Astrocyte (in vitro differentiated cells and primary cell): ENCODE measurements around the gene ENPP6. TPM values are rescaled to one million over a fixed set of nuclear protein-coding genes. Genes with fewer than 3 reads are reported as not detected.

ENCODE experiments used
- DNase-seq: peaks from one replicate; pipeline ENCODE4 v3.0.0-alpha.2; 2010; ENCODE audit warnings: low read depth
- FAIRE-seq: peaks from 2 replicates; lab custom pipeline; 2011; peaks lifted over from hg19 to GRCh38; lab: Jason Lieb, UNC
- H2AFZ ChIP-seq: 2 replicates; pipeline ENCODE4 v1.6.0; 2012; ENCODE audit warnings: low read depth, low read length, inconsistent platforms
- H3K27ac ChIP-seq: 2 replicates; pipeline ENCODE4 v1.5.1; 2011; ENCODE audit warnings: low read depth, low read length, inconsistent platforms
- H3K27me3 ChIP-seq: 2 replicates; pipeline ENCODE4 v1.6.0; 2011; ENCODE audit warnings: low read length, inconsistent platforms; ENCODE audit not compliant: insufficient read depth
- H3K36me3 ChIP-seq: 2 replicates; pipeline ENCODE4 v1.5.1; 2011; ENCODE audit warnings: low read length, inconsistent platforms; ENCODE audit not compliant: insufficient read depth
- H3K4me1 ChIP-seq: 2 replicates; pipeline ENCODE4 v1.5.1; 2011; ENCODE audit warnings: low read length, inconsistent platforms; ENCODE audit not compliant: insufficient read depth
- H3K4me2 ChIP-seq: 2 replicates; pipeline ENCODE4 v1.6.0; 2012; ENCODE audit warnings: low read length, inconsistent platforms
- H3K4me3 ChIP-seq: 2 replicates; pipeline ENCODE4 v1.5.1; 2011; ENCODE audit warnings: low read depth, mild to moderate bottlenecking, low read length, inconsistent platforms; ENCODE audit not compliant: insufficient read depth
- H3K79me2 ChIP-seq: 2 replicates; pipeline ENCODE4 v1.6.0; 2012; ENCODE audit warnings: mild to moderate bottlenecking, low read length, inconsistent platforms; ENCODE audit not compliant: insufficient read depth
- H3K9ac ChIP-seq: 2 replicates; pipeline ENCODE4 v1.6.0; 2012; ENCODE audit warnings: mild to moderate bottlenecking, low read length, inconsistent platforms
- H3K9me3 ChIP-seq: 2 replicates; pipeline ENCODE4 v1.5.1; 2012; ENCODE audit warnings: low read depth, mild to moderate bottlenecking, low read length, inconsistent platforms; ENCODE audit not compliant: insufficient read depth
- H4K20me1 ChIP-seq: 2 replicates; pipeline ENCODE4 v1.6.0; 2012; ENCODE audit warnings: low read length, inconsistent platforms; ENCODE audit not compliant: insufficient read depth
- H3K27ac Mint-ChIP-seq: one replicate; pipeline ENCODE4 v1.8.0; 2021; ENCODE audit warnings: mild to moderate bottlenecking, mixed read lengths; ENCODE audit not compliant: unreplicated experiment
- H3K27me3 Mint-ChIP-seq: one replicate; pipeline ENCODE4 v1.8.0; 2021; ENCODE audit warnings: low read depth, mixed read lengths; ENCODE audit not compliant: unreplicated experiment
- H3K36me3 Mint-ChIP-seq: one replicate; pipeline ENCODE4 v1.8.0; 2021; ENCODE audit warnings: low read depth, mixed read lengths; ENCODE audit not compliant: unreplicated experiment
- H3K4me1 Mint-ChIP-seq: one replicate; pipeline ENCODE4 v1.8.0; 2021; ENCODE audit warnings: low read depth, mixed read lengths; ENCODE audit not compliant: unreplicated experiment
- H3K4me3 Mint-ChIP-seq: one replicate; pipeline ENCODE4 v1.8.0; 2021; ENCODE audit warnings: mild to moderate bottlenecking, moderate library complexity, mixed read lengths; ENCODE audit not compliant: unreplicated experiment
- H3K9me3 Mint-ChIP-seq: one replicate; pipeline ENCODE4 v1.8.0; 2021; ENCODE audit warnings: mild to moderate bottlenecking, mixed read lengths; ENCODE audit not compliant: unreplicated experiment
- EZH2 ChIP-seq: IDR thresholded peaks from 2 replicates; pipeline ENCODE4 v1.6.1; 2012; ENCODE audit warnings: mild to moderate bottlenecking, low read length, inconsistent platforms; ENCODE audit not compliant: insufficient read depth
- total RNA-seq: library from RNA; stranded (reverse); gene quantifications from 2 replicates; pipeline ENCODE4 v1.2.1, GENCODE V29; 2021
- TF ChIP-seq, protein P1 (sequence below): IDR thresholded peaks from 2 replicates; pipeline ENCODE4 v1.5.1; 2011; ENCODE audit warnings: low read depth, mild to moderate bottlenecking, inconsistent platforms, low read length, moderate library complexity; ENCODE audit not compliant: insufficient read depth

ENPP6 gene
- total RNA-seq, 1 donor from 2014 or later: 0.50 TPM

DNA sequence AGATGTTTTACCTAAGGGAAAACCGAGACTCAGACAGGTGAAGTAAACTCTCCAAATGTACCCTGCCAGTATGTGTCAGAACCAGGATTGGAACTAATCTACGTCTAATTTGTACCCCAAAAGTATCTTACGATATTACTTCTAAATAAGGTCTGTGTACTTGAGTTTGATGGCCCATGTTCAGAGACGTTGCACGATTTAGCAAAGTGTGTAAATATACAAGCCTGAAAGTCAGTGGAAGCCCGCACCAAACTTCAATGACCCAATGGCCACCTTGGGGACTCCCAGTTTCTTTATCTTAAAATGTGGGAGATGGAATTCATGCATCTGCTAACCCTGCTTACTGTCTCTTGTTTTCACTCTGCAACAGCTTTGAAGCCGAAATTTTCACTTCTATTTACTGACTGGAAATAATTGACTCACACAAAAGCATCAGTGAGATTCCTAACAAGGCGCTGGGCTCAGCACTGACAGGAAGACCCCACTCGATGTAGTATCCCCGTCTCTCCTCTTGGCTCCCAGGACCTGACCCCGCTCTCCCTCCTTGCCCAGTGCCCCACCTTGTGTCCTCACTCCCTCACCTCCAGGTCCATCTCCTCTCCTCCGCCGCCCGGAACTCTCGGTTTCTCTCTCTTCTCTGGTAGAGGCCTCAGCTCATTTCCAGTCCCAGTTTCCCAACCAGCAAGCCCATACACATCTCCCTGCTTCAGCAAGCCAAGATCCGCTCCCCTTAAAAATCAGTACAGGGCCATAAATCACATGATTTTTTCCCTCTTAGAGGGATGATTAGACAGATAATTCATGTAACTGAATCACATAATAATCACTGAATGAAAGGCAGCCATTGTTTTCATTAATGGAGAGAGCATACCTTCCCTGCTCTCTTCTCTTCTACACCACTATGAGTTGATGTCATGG, 42.8 kb downstream of the ENPP6 start:
- no peak overlapping the region for H3K27ac Mint-ChIP-seq
- TF ChIP-seq, protein P1, sequence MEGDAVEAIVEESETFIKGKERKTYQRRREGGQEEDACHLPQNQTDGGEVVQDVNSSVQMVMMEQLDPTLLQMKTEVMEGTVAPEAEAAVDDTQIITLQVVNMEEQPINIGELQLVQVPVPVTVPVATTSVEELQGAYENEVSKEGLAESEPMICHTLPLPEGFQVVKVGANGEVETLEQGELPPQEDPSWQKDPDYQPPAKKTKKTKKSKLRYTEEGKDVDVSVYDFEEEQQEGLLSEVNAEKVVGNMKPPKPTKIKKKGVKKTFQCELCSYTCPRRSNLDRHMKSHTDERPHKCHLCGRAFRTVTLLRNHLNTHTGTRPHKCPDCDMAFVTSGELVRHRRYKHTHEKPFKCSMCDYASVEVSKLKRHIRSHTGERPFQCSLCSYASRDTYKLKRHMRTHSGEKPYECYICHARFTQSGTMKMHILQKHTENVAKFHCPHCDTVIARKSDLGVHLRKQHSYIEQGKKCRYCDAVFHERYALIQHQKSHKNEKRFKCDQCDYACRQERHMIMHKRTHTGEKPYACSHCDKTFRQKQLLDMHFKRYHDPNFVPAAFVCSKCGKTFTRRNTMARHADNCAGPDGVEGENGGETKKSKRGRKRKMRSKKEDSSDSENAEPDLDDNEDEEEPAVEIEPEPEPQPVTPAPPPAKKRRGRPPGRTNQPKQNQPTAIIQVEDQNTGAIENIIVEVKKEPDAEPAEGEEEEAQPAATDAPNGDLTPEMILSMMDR: no peak
- no peak for TF ChIP-seq EZH2
- H3K27me3 Mint-ChIP-seq: peaks cover 6% of the 10 kb centered on the region
- Histone ChIP-seq H3K27ac (no peak overlapping the region), H3K4me1 (no peaks in the 10 kb centered on the region), H3K9ac (no peak overlapping the region), H4K20me1 (no peaks in the 10 kb centered on the region), H3K79me2 (no peaks in the 10 kb centered on the region), H2AFZ (no peak overlapping the region), H3K4me2 (no peak overlapping the region), H3K4me3 (no peak overlapping the region), H3K27me3 (no peaks in the 10 kb centered on the region), H3K36me3 (no peaks in the 10 kb centered on the region), H3K9me3 (no peaks in the 10 kb centered on the region)
- peaks cover 7% of the 10 kb centered on the region for H3K4me1 Mint-ChIP-seq
- peaks cover 19% of the 10 kb centered on the region for H3K9me3 Mint-ChIP-seq
- peaks cover 2% of the 10 kb centered on the region for H3K36me3 Mint-ChIP-seq
- FAIRE-seq (no peak), DNase-seq (no peak)
- H3K4me3 Mint-ChIP-seq: no peak overlapping the region

DNA sequence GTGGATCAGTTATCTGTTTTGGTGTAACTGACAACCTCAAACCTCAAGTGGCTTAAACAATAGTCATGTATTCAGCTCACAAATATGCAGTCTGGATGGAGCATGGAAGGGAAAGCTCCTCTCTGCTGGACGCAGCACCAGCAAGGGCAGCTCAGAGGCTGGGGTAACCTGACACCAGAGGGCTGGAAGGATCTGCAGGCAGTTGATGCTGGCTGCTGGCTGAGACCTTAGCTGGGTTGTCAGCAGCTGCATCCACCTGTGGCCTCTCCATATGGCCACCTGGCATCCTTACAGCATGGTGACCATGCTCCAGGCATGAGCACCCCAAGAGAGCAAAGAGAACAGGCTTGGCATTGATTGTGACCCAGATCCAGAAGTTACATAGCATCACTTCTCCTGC, 46.7 kb downstream of the ENPP6 start:
- H3K4me1 ChIP-seq: no peaks in the 10 kb centered on the region
- Mint-ChIP-seq H3K9me3 (peaks cover 7% of the 10 kb centered on the region), H3K4me3 (no peak overlapping the region), H3K4me1 (peaks cover 12% of the 10 kb centered on the region), H3K27me3 (peaks cover 8% of the 10 kb centered on the region), H3K36me3 (peaks cover 2% of the 10 kb centered on the region), H3K27ac (no peak overlapping the region)
- no peaks in the 10 kb centered on the region for H4K20me1 ChIP-seq
- no peak overlapping the region for H3K27ac ChIP-seq
- TF ChIP-seq EZH2: no peak
- TF ChIP-seq, protein P1: no peak
- no peak for FAIRE-seq
- no peaks in the 10 kb centered on the region for H3K79me2 ChIP-seq
- DNase-seq: peak; percentile 68
- no peak overlapping the region for H3K4me2 ChIP-seq
- no peak overlapping the region for H3K9ac ChIP-seq
- H3K36me3 ChIP-seq: no peaks in the 10 kb centered on the region
- no peak overlapping the region for H3K4me3 ChIP-seq
- peaks cover 2% of the 10 kb centered on the region for H3K27me3 ChIP-seq
- H2AFZ ChIP-seq: no peak overlapping the region
- H3K9me3 ChIP-seq: no peaks in the 10 kb centered on the region
